ENCODE results near the gene RTCB. TPM values are rescaled to one million over a fixed set of nuclear protein-coding genes. Genes with fewer than 3 reads are reported as not detected.

RTCB gene
- total RNA-seq, 1 donor from 2014 or later: 70.7 TPM

DNA sequence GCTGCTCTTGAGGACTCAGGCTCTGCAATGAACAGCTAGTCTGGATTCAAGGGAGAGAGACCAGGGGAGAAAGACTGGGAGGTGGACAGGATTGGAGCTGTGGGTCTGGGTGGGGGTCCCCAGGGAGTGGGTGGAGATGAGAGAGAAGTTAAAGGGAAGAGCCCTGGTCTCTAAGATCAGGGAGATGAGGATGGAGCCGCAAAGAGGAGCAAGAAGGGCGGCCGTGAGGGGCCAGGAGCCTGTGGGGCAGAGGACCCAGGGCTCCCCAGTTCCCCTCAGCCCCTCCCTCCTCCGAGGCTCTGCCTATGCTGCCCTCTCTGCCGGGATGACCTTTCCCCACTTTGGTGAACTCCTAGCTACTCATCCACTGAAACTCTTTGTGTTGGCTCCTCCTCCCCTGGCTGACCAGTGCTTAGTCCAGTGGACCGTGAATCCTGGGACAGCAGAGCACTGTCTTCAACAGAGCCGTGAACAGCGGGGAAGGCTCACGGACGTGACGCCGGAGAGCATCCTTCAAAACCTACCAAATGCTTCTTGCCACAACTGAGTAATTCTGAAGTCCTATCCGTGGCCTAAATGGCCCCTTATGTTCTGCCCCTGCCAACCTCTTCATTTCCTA, 70.8 kb downstream of the RTCB start:
- DNase-seq (ENCODE audit: extremely low read depth, low read depth, low spot score): no peak

- no peak for DNase-seq (ENCODE audit: extremely low read depth, low read depth, low spot score)
These were observed 71.6 kb downstream of the RTCB start for GRCh38 chr22:32340411-32340810.

- DNase-seq (ENCODE audit: extremely low read depth, low read depth, low spot score): no peak
These were observed 72.6 kb downstream of the RTCB start for GRCh38 chr22:32339190-32340012.

GRCh38 chr22:32338757-32339156, 73.3 kb downstream of the RTCB start:
- DNase-seq (ENCODE audit: extremely low read depth, low read depth, low spot score): no peak

Other genes with a start within 250 kb of the RTCB start
- not detected in 2 replicates for gene RFPL2, start 207.2 kb downstream of the RTCB start, total RNA-seq
- 2.7 TPM in 1 of 2 replicates, not detected in the other for gene SLC5A4, start 156.9 kb downstream of the RTCB start, total RNA-seq
- not detected in 2 replicates for gene RFPL3, start 54.4 kb downstream of the RTCB start, total RNA-seq
- gene BPIFC, start 52.2 kb upstream of the RTCB start, total RNA-seq: not detected in 2 replicates
- gene FBXO7, start 62.6 kb upstream of the RTCB start, total RNA-seq: 82.9 and 101 TPM in 2 replicates